Measurements from ENCODE around the gene GPX4.

- TF ChIP-seq RAD21 (CRISPR knock-in tag; IDR thresholded peaks at IDR 0.05) (no peak), DNMT1 (CRISPR knock-in tag; IDR thresholded peaks at IDR 0.05) (no peak), THAP9 (CRISPR knock-in tag; IDR thresholded peaks at IDR 0.05; ENCODE audit: borderline replicate concordance) (no peak), ZNF589 (CRISPR knock-in tag; conservative IDR thresholded peaks at IDR 0.05) (no peak), SNRNP70 (IDR thresholded peaks at IDR 0.05; ENCODE audit: low read depth, low read length) (no peak), RBFOX2 (IDR thresholded peaks at IDR 0.05; ENCODE audit: low read depth, low read length) (no peak), CTCF (CRISPR knock-in tag; IDR thresholded peaks at IDR 0.05) (no peak), POLR2A (IDR thresholded peaks at IDR 0.05; ENCODE audit: insufficient read depth in 1 of 2, low read depth in 2 of 2, low read length in 2 of 2) (no peak), SMAD3 (CRISPR knock-in tag; IDR thresholded peaks at IDR 0.05) (no peak), HINFP (CRISPR knock-in tag; IDR thresholded peaks at IDR 0.05; ENCODE audit: low read depth) (no peak), MAZ (IDR thresholded peaks at IDR 0.05; ENCODE audit: borderline replicate concordance, low read depth, low read length) (no peak), MAZ (CRISPR knock-in tag; IDR thresholded peaks at IDR 0.05; ENCODE audit: low read depth) (no peak), SETDB1 (CRISPR knock-in tag; IDR thresholded peaks at IDR 0.05; ENCODE audit: borderline replicate concordance) (no peak), CAMTA2 (CRISPR knock-in tag; IDR thresholded peaks at IDR 0.05; ENCODE audit: borderline replicate concordance) (no peak), GTF3A (CRISPR knock-in tag; conservative IDR thresholded peaks at IDR 0.05) (no peak)
Measured at GRCh38 chr19:1070931-1071791, 32.6 kb upstream of the GPX4 start.
